SK-N-SH treated with all-trans-retinoic acid at 6 μM for 48 hours (cell line): Measurements from ENCODE around the gene ADAMTS4.

Experiments
- SNAI2 ChIP-seq: fragments of 250-450 bp; sonication (Bioruptor Pico); IDR thresholded peaks from 2 replicates; pipeline ENCODE4 v1.5.0; 2020; ENCODE audit warnings: mild to moderate bottlenecking, moderate library complexity
- TOX ChIP-seq: fragments of 250-450 bp; sonication (Bioruptor Pico); IDR thresholded peaks from 2 replicates; pipeline ENCODE4 v1.8.0; 2021; ENCODE audit warnings: mild to moderate bottlenecking, moderate library complexity, borderline replicate concordance

GRCh38 chr1:161161652-161162051, 37.2 kb downstream of the ADAMTS4 start:
- TF ChIP-seq TOX (CRISPR knock-in tag), result no peak
- no peak for TF ChIP-seq SNAI2 (CRISPR knock-in tag)
